ENCODE measurements around the gene ABCF2. TPM values are rescaled to one million over a fixed set of nuclear protein-coding genes. Genes with fewer than 3 reads are reported as not detected.

ABCF2 gene
- total and polyA plus RNA-seq, 10 of the 15 experiments (the other 5 are each of a cell fraction or from before 2014, with no cell fraction given) = 29.3 to 76.3 (median 57.1) TPM

GRCh38 chr7:151172273-151173141 is 54.5 kb downstream of the ABCF2 start (continued):
- TF ChIP-seq MTA2 (IDR thresholded peaks at IDR 0.05; ENCODE audit: low read depth) (no peak), TAF1 (IDR thresholded peaks at IDR 0.05; ENCODE audit: borderline replicate concordance, low read depth, low read length) (no peak), RUNX3 (IDR thresholded peaks at IDR 0.05; ENCODE audit: low read length) (peak; percentile 80), CBX3 (IDR thresholded peaks at IDR 0.05; ENCODE audit: borderline replicate concordance, low read depth) (no peak), NR2F1 (conservative IDR thresholded peaks at IDR 0.05) (no peak), GABPA (IDR thresholded peaks at IDR 0.05; ENCODE audit: low read depth) (no peak), NFYA (IDR thresholded peaks at IDR 0.05; ENCODE audit: borderline replicate concordance, low read depth, low read length) (no peak), PRDM15 (CRISPR knock-in tag; IDR thresholded peaks at IDR 0.05) (no peak), ZZZ3 (IDR thresholded peaks at IDR 0.05; ENCODE audit: control insufficient read depth, insufficient read length, low read depth) (no peak), FOXK2 (IDR thresholded peaks at IDR 0.05) (no peak), SRF (IDR thresholded peaks at IDR 0.05; ENCODE audit: low read depth in 2 of 2, low read length in 2 of 2) (no peak), NR2C1 (IDR thresholded peaks at IDR 0.05) (no peak), SIN3A (IDR thresholded peaks at IDR 0.05; ENCODE audit: low read depth, low read length) (no peak), SPI1 (IDR thresholded peaks at IDR 0.05; ENCODE audit: borderline replicate concordance, insufficient read depth, low read depth, low read length) (no peak)
- TF ChIP-seq, protein P1, sequence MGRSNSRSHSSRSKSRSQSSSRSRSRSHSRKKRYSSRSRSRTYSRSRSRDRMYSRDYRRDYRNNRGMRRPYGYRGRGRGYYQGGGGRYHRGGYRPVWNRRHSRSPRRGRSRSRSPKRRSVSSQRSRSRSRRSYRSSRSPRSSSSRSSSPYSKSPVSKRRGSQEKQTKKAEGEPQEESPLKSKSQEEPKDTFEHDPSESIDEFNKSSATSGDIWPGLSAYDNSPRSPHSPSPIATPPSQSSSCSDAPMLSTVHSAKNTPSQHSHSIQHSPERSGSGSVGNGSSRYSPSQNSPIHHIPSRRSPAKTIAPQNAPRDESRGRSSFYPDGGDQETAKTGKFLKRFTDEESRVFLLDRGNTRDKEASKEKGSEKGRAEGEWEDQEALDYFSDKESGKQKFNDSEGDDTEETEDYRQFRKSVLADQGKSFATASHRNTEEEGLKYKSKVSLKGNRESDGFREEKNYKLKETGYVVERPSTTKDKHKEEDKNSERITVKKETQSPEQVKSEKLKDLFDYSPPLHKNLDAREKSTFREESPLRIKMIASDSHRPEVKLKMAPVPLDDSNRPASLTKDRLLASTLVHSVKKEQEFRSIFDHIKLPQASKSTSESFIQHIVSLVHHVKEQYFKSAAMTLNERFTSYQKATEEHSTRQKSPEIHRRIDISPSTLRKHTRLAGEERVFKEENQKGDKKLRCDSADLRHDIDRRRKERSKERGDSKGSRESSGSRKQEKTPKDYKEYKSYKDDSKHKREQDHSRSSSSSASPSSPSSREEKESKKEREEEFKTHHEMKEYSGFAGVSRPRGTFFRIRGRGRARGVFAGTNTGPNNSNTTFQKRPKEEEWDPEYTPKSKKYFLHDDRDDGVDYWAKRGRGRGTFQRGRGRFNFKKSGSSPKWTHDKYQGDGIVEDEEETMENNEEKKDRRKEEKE (IDR thresholded peaks at IDR 0.05) = no peak
- TF ChIP-seq, protein P2, sequence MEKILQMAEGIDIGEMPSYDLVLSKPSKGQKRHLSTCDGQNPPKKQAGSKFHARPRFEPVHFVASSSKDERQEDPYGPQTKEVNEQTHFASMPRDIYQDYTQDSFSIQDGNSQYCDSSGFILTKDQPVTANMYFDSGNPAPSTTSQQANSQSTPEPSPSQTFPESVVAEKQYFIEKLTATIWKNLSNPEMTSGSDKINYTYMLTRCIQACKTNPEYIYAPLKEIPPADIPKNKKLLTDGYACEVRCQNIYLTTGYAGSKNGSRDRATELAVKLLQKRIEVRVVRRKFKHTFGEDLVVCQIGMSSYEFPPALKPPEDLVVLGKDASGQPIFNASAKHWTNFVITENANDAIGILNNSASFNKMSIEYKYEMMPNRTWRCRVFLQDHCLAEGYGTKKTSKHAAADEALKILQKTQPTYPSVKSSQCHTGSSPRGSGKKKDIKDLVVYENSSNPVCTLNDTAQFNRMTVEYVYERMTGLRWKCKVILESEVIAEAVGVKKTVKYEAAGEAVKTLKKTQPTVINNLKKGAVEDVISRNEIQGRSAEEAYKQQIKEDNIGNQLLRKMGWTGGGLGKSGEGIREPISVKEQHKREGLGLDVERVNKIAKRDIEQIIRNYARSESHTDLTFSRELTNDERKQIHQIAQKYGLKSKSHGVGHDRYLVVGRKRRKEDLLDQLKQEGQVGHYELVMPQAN (conservative IDR thresholded peaks at IDR 0.05) = no peak
- TF ChIP-seq, protein P3, sequence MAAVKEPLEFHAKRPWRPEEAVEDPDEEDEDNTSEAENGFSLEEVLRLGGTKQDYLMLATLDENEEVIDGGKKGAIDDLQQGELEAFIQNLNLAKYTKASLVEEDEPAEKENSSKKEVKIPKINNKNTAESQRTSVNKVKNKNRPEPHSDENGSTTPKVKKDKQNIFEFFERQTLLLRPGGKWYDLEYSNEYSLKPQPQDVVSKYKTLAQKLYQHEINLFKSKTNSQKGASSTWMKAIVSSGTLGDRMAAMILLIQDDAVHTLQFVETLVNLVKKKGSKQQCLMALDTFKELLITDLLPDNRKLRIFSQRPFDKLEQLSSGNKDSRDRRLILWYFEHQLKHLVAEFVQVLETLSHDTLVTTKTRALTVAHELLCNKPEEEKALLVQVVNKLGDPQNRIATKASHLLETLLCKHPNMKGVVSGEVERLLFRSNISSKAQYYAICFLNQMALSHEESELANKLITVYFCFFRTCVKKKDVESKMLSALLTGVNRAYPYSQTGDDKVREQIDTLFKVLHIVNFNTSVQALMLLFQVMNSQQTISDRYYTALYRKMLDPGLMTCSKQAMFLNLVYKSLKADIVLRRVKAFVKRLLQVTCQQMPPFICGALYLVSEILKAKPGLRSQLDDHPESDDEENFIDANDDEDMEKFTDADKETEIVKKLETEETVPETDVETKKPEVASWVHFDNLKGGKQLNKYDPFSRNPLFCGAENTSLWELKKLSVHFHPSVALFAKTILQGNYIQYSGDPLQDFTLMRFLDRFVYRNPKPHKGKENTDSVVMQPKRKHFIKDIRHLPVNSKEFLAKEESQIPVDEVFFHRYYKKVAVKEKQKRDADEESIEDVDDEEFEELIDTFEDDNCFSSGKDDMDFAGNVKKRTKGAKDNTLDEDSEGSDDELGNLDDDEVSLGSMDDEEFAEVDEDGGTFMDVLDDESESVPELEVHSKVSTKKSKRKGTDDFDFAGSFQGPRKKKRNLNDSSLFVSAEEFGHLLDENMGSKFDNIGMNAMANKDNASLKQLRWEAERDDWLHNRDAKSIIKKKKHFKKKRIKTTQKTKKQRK (IDR thresholded peaks at IDR 0.05; ENCODE audit: low read depth, low read length) = no peak
